Measurements from ENCODE around the gene TREM2.

Gene TREM2

DNA sequence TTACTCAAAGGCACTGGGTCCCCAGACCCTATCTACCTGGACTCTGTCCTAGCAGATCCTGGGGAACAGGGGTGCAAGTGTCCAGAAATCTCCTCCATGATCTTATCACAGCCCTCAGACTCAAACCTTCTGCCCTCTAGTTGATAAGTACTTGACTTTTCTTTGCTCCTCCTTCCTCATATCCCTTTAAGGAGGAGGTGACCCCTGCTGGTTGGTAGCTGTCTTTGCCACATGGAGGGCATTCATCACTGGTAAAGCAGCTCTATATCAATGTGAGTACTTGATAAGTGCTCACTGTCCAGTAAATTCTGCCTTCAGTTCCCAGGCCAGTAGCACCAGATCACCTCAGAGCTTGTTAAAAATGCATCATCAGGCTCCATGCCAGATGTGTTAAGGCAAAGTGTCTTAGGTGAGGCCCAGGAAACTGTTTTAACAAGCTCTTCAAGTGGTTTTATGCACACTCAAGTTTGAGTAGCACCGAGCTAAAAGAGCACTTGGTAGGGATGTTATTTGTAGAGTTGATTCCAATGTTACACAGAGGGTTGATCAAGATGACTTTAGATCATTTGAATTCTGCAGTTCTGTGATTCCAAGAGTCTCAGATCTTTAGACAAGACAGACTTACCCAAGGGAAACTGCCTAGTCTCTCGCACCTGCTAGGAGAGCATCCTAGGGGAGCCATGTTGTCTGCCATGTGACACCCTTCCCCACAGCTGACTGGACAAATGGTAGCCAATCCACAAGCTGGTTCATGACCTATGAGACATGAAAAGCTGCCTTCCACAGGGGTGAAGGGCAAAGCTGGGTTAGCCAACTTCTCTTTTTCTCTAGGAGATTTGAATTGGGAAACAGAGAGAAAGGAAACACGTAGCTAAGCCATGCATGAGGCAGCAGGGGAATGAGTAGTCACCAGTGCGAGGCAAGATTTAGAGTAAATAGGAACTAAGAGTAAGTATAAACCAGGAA lies 19.4 kb upstream of the TREM2 start:
- Histone ChIP-seq H3K9ac (ENCODE audit: low read depth, low read length, poor library complexity) (no peak overlapping the region), H2BK15ac (ENCODE audit: low read length) (no peak overlapping the region), H2BK12ac (ENCODE audit: low read length) (no peak overlapping the region), H4K8ac (ENCODE audit: low read depth, low read length) (no peak overlapping the region), H3K4me3 (ENCODE audit: low read length in 2 of 2) (no peak overlapping the region), H3K4ac (ENCODE audit: low read length) (no peak overlapping the region), H3K9me3 (replicated peaks in 1 of 2; ENCODE audit: control insufficient read depth in 2 of 2, insufficient read depth in 1 of 2, low read depth in 1 of 2, low read length in 2 of 2) (no peaks in the 10 kb centered on the region), H3K4me1 (ENCODE audit: control insufficient read depth in 2 of 2, insufficient read depth in 1 of 2, low read depth in 1 of 2, low read length in 2 of 2) (no peaks in the 10 kb centered on the region), H2AFZ (ENCODE audit: low read length) (peak overlapping the region; percentile 23), H2BK5ac (ENCODE audit: low read length) (no peak overlapping the region), H3K27ac (replicated peaks; ENCODE audit: low read length) (no peak overlapping the region), H2BK120ac (ENCODE audit: low read depth, low read length) (no peak overlapping the region), H2AK5ac (ENCODE audit: low read depth, low read length) (no peak overlapping the region), H3K36me3 (replicated peaks in 1 of 2; ENCODE audit: control insufficient read depth in 2 of 2, insufficient read depth in 2 of 2, low read length in 2 of 2) (no peaks in the 10 kb centered on the region), H3K27me3 (ENCODE audit: control insufficient read depth in 3 of 3, insufficient read depth in 3 of 3, low read depth in 1 of 3, low read length in 3 of 3) (peaks cover 0 to 14% (median 0%) of the 10 kb centered on the region in 3 experiments), H4K91ac (ENCODE audit: low read depth, low read length, poor library complexity) (no peak overlapping the region), H3K79me1 (ENCODE audit: low read depth, low read length) (no peaks in the 10 kb centered on the region), H3K14ac (ENCODE audit: low read length) (no peak overlapping the region), H3K4me2 (ENCODE audit: insufficient read depth, low read length, poor library complexity, severe bottlenecking) (no peak overlapping the region), H3K18ac (ENCODE audit: low read length) (no peak overlapping the region), H3K23ac (ENCODE audit: low read depth, low read length, poor library complexity) (no peak overlapping the region)
- WGBS, 2 donors (ENCODE audit: extremely low coverage in 2 of 2, insufficient read length in 2 of 2, insufficient replicate concordance in 1 of 2) = no CpG with 5 or more reads among the region's 4 CpGs
- peak; percentile 24 for DNase-seq (ENCODE audit: low spot score)

DNA sequence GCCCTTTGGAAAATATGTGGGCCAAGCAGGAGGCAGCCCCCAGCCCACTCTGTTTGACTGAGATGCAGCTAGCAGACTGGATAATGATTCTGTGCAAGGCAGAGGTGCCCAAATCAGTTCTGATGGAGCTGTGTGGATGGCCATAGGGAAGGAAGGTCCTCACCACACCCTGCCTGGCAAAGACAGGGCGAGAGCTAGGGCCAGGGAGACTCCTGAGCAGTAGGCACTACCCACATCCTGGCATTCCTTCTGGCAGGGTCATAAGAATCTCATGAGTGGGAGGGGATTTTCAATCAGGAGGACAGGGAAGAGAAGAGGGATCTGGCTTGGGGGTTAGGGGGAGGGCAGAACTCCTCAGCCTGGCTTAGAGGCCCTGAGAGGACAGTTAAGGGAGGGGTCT lies 18.6 kb upstream of the TREM2 start:
- Histone ChIP-seq H3K4me3 (ENCODE audit: low read length in 2 of 2) (no peak overlapping the region), H3K4me1 (ENCODE audit: control insufficient read depth in 2 of 2, insufficient read depth in 1 of 2, low read depth in 1 of 2, low read length in 2 of 2) (no peaks in the 10 kb centered on the region), H3K14ac (ENCODE audit: low read length) (no peak overlapping the region), H3K4ac (ENCODE audit: low read length) (no peak overlapping the region), H3K79me1 (ENCODE audit: low read depth, low read length) (no peaks in the 10 kb centered on the region), H3K9ac (ENCODE audit: low read depth, low read length, poor library complexity) (peak overlapping the region; percentile 31), H2BK12ac (ENCODE audit: low read length) (no peak overlapping the region), H3K27ac (replicated peaks; ENCODE audit: low read length) (no peak overlapping the region), H3K18ac (ENCODE audit: low read length) (no peak overlapping the region), H2BK5ac (ENCODE audit: low read length) (no peak overlapping the region), H3K9me3 (replicated peaks in 1 of 2; ENCODE audit: control insufficient read depth in 2 of 2, insufficient read depth in 1 of 2, low read depth in 1 of 2, low read length in 2 of 2) (no peaks in the 10 kb centered on the region), H2AFZ (ENCODE audit: low read length) (no peak overlapping the region), H2BK15ac (ENCODE audit: low read length) (no peak overlapping the region), H4K8ac (ENCODE audit: low read depth, low read length) (no peak overlapping the region), H4K91ac (ENCODE audit: low read depth, low read length, poor library complexity) (no peak overlapping the region), H2BK120ac (ENCODE audit: low read depth, low read length) (no peak overlapping the region), H3K27me3 (ENCODE audit: control insufficient read depth in 3 of 3, insufficient read depth in 3 of 3, low read depth in 1 of 3, low read length in 3 of 3) (peaks cover 0 to 16% (median 0%) of the 10 kb centered on the region in 3 experiments), H2AK5ac (ENCODE audit: low read depth, low read length) (no peak overlapping the region), H3K4me2 (ENCODE audit: insufficient read depth, low read length, poor library complexity, severe bottlenecking) (no peak overlapping the region), H3K36me3 (replicated peaks in 1 of 2; ENCODE audit: control insufficient read depth in 2 of 2, insufficient read depth in 2 of 2, low read length in 2 of 2) (no peaks in the 10 kb centered on the region), H3K23ac (ENCODE audit: low read depth, low read length, poor library complexity) (no peak overlapping the region)
- no CpG with 5 or more reads among the region's 1 CpG for WGBS, 2 donors (ENCODE audit: extremely low coverage in 2 of 2, insufficient read length in 2 of 2, insufficient replicate concordance in 1 of 2)
- no peak for DNase-seq (ENCODE audit: low spot score)

DNA sequence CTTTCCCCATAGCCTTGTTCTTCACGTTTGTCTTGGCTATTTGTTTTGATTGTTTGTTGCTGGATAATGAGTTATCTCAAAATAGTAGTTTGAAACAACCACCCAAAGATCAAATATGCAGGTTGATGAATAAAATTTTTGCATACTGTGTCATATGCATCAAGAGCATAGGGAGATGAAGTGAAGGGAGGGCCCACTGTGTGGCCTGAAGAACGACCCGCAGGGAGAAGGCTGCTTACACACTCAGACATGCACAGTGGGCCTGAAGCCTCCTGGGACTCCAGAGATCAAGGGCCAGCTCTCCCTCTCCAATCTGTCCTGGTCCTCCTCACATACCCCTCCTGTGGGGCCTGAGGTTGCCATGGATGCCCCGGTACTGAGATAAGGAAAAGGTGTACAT lies 16.2 kb upstream of the TREM2 start:
- no peak overlapping the region for H3K4ac ChIP-seq (ENCODE audit: low read length)
- H3K4me1 ChIP-seq (ENCODE audit: control insufficient read depth in 2 of 2, insufficient read depth in 1 of 2, low read depth in 1 of 2, low read length in 2 of 2) = no peaks in the 10 kb centered on the region
- no peak overlapping the region for H2BK5ac ChIP-seq (ENCODE audit: low read length)
- H4K8ac ChIP-seq (ENCODE audit: low read depth, low read length) = no peak overlapping the region
- no peak overlapping the region for H2AFZ ChIP-seq (ENCODE audit: low read length)
- peaks cover 0 to 6% (median 0%) of the 10 kb centered on the region in 3 experiments for H3K27me3 ChIP-seq (ENCODE audit: control insufficient read depth in 3 of 3, insufficient read depth in 3 of 3, low read depth in 1 of 3, low read length in 3 of 3)
- DNase-seq (ENCODE audit: low spot score) = no peak
- WGBS, 2 donors (ENCODE audit: extremely low coverage in 2 of 2, insufficient read length in 2 of 2, insufficient replicate concordance in 1 of 2) = no CpG with 5 or more reads among the region's 4 CpGs
- no peak overlapping the region for H2BK15ac ChIP-seq (ENCODE audit: low read length)
- no peak overlapping the region for H2AK5ac ChIP-seq (ENCODE audit: low read depth, low read length)
- H3K23ac ChIP-seq (ENCODE audit: low read depth, low read length, poor library complexity) = no peak overlapping the region
- H3K18ac ChIP-seq (ENCODE audit: low read length) = no peak overlapping the region
- H3K36me3 ChIP-seq (replicated peaks in 1 of 2; ENCODE audit: control insufficient read depth in 2 of 2, insufficient read depth in 2 of 2, low read length in 2 of 2) = no peaks in the 10 kb centered on the region
- no peak overlapping the region for H3K4me3 ChIP-seq (ENCODE audit: low read length in 2 of 2)
- no peaks in the 10 kb centered on the region for H3K79me1 ChIP-seq (ENCODE audit: low read depth, low read length)
- no peaks in the 10 kb centered on the region for H3K9me3 ChIP-seq (replicated peaks in 1 of 2; ENCODE audit: control insufficient read depth in 2 of 2, insufficient read depth in 1 of 2, low read depth in 1 of 2, low read length in 2 of 2)
- no peak overlapping the region for H2BK12ac ChIP-seq (ENCODE audit: low read length)
- no peak overlapping the region for H3K9ac ChIP-seq (ENCODE audit: low read depth, low read length, poor library complexity)
- no peak overlapping the region for H3K27ac ChIP-seq (replicated peaks; ENCODE audit: low read length)
- no peak overlapping the region for H3K4me2 ChIP-seq (ENCODE audit: insufficient read depth, low read length, poor library complexity, severe bottlenecking)
- no peak overlapping the region for H2BK120ac ChIP-seq (ENCODE audit: low read depth, low read length)
- H4K91ac ChIP-seq (ENCODE audit: low read depth, low read length, poor library complexity) = no peak overlapping the region
- no peak overlapping the region for H3K14ac ChIP-seq (ENCODE audit: low read length)

DNA sequence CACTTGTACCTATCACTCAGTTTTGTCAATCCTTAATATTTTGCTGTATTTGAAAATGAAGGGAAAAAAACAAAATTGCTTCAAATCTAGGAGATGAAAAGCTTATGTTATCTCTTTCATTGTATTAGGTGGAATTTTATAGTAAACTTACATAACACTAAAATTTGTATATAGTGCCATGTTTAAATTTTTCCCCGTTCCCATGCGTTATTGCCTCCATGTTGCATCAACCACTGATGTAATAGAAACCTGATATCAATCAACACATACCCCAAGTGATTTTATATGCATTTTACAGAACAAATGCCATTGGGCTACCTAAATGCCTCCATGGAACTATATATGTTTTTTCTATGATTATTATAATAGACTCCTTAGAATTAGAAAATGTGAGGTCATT lies 14.8 kb upstream of the TREM2 start:
- Histone ChIP-seq H4K8ac (ENCODE audit: low read depth, low read length) (no peak overlapping the region), H3K18ac (ENCODE audit: low read length) (no peak overlapping the region), H3K27ac (replicated peaks; ENCODE audit: low read length) (no peak overlapping the region), H2BK12ac (ENCODE audit: low read length) (no peak overlapping the region), H3K4me1 (ENCODE audit: control insufficient read depth in 2 of 2, insufficient read depth in 1 of 2, low read depth in 1 of 2, low read length in 2 of 2) (no peaks in the 10 kb centered on the region), H3K79me1 (ENCODE audit: low read depth, low read length) (no peaks in the 10 kb centered on the region), H3K4ac (ENCODE audit: low read length) (no peak overlapping the region), H3K36me3 (replicated peaks in 1 of 2; ENCODE audit: control insufficient read depth in 2 of 2, insufficient read depth in 2 of 2, low read length in 2 of 2) (no peaks in the 10 kb centered on the region), H3K4me3 (ENCODE audit: low read length in 2 of 2) (no peak overlapping the region), H3K23ac (ENCODE audit: low read depth, low read length, poor library complexity) (no peak overlapping the region), H3K27me3 (ENCODE audit: control insufficient read depth in 3 of 3, insufficient read depth in 3 of 3, low read depth in 1 of 3, low read length in 3 of 3) (peaks cover 0 to 6% (median 0%) of the 10 kb centered on the region in 3 experiments), H2AK5ac (ENCODE audit: low read depth, low read length) (no peak overlapping the region), H2BK120ac (ENCODE audit: low read depth, low read length) (no peak overlapping the region), H3K9ac (ENCODE audit: low read depth, low read length, poor library complexity) (no peak overlapping the region), H3K4me2 (ENCODE audit: insufficient read depth, low read length, poor library complexity, severe bottlenecking) (no peak overlapping the region), H3K14ac (ENCODE audit: low read length) (no peak overlapping the region), H2BK15ac (ENCODE audit: low read length) (no peak overlapping the region), H2BK5ac (ENCODE audit: low read length) (no peak overlapping the region), H4K91ac (ENCODE audit: low read depth, low read length, poor library complexity) (no peak overlapping the region), H3K9me3 (replicated peaks in 1 of 2; ENCODE audit: control insufficient read depth in 2 of 2, insufficient read depth in 1 of 2, low read depth in 1 of 2, low read length in 2 of 2) (no peaks in the 10 kb centered on the region), H2AFZ (ENCODE audit: low read length) (no peak overlapping the region)
- DNase-seq (ENCODE audit: low spot score) = no peak
- WGBS, 2 donors (ENCODE audit: extremely low coverage in 2 of 2, insufficient read length in 2 of 2, insufficient replicate concordance in 1 of 2) = no CpG with 5 or more reads among the region's 2 CpGs

All from neuronal stem cell (in vitro differentiated cells).